GM19023 (cell line): Measurements from ENCODE around the gene U2SURP.
A peak's percentile ranks its signal among the peaks of the same experiment; 100 is the strongest.
"Not testable (repeated sequence)": the region's sequence is repeated elsewhere in the genome, so short reads cannot be mapped to it uniquely, and the experiment has no call there.

Experiments used
- ATAC-seq: cut with Tn5 transposase; IDR thresholded peaks from one replicate; pipeline ENCODE4 v1.9.1; 2021; ENCODE audit warnings: mild to moderate bottlenecking, moderate library complexity; ENCODE audit not compliant: unreplicated experiment

U2SURP gene

GRCh38 chr3:143011705-143012104, 10.3 kb downstream of the U2SURP start:
- no peak for ATAC-seq

GRCh38 chr3:143014921-143015320, 13.6 kb downstream of the U2SURP start:
- ATAC-seq = no peak

DNA sequence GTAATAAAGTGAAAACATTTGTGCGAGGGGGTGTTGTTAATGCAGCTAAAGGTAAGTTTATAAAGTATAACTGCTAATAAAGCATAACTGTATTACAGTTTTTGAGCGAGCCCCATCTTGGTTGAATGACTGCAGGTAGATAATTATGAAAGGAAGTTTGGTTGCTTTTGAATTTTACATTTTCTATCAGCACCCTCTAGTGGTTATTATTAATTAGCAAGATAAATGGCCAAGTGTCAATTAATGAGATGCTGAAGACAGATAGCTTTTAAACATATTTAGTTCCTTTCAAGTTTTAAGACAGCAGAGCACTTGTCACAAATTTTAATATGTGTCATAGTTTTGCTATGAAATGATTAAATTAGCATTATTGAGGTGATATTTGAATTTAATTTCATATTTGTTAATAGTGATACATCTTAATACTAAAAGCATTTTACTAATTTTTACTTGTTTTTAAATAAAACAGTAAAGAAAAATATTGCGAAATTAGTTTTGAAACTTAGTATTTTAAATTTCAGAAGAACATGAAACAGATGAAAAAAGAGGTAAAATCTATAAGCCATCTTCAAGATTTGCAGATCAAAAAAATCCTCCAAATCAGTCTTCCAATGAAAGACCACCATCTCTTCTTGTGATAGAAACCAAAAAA, 15.1 kb downstream of the U2SURP start:
- no peak for ATAC-seq

GRCh38 chr3:143024351-143024960, 23.1 kb downstream of the U2SURP start:
- no peak for ATAC-seq

DNA sequence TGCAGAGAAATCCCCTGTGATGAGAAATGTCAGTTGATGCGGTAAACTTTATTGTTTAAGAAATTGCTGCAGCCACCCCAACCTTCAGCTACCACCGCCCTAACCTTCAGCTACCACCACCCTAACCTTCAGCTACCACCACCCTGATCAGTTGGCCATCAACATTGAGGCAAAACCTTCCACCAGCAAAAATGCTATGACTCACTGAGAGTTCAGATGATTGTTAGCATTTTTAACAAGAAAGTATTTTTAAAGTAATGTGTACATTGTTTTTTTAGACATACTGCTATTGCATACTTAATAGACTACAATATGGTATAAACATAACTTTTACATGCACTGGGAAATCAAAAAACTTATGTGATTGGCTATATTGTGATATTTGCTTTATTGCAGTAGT, 30.0 kb downstream of the U2SURP start:
- ATAC-seq = no peak

DNA sequence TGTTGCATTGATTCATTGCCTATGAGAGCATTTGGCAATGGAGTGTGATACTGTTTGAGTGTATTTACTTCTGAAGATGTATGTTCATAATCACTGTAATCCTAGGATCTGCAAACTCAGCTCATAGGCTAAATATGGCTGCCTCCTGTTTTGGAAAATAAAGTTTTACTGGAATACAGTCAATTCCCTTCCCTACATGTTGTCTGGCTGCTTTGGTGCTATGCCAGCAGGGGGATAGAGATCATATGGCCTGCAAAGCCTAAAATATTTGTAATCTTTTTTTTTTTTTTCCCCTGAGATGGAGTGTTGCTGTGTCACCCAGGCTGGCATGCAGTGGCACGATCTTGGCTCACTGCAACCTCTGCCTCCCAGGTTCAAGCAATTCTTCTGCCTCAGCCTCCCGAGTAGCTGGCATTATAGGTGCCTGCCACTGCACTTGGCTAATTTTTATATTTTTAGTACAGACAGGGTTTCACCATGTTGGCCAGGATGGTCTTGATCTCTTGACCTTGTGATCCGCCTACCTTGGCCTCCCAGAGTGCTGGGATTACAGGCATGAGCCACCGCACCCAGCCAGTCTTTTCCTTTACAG, 30.5 kb downstream of the U2SURP start:
- ATAC-seq = not testable (repeated sequence)

DNA sequence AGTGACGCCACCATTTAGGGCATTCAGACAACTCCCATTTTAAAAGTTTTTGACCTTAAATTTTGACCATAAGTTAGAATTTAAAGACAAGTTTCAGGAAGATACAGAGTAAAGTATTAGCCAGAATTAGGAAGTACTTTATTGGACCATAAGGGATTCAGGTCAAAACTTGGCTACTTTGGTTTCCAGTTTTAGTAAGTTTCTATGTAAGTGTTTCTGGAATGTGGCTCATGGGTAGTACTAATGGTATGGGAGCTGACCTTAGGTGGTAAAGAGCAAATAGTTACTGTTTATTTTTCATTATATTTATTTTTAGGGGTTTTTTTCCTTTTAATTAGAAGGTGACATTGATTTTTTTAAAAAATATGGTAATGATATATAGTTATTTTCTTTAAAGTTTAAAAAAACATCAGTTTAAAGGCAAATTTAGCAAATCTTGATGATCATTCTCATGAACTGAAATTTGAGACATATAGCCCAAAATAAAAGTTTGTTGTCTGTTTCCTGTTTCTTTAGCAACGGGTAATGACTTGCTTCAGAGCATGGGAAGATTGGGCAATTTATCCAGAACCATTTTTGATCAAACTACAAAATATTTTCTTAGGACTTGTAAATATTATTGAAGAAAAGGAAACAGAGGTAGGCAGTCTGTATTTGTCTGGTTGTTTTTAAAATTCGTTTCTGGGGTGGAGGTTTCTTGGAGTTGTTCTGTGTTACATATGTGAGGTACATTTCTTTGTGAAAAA, 34.3 kb downstream of the U2SURP start:
- ATAC-seq = no peak

DNA sequence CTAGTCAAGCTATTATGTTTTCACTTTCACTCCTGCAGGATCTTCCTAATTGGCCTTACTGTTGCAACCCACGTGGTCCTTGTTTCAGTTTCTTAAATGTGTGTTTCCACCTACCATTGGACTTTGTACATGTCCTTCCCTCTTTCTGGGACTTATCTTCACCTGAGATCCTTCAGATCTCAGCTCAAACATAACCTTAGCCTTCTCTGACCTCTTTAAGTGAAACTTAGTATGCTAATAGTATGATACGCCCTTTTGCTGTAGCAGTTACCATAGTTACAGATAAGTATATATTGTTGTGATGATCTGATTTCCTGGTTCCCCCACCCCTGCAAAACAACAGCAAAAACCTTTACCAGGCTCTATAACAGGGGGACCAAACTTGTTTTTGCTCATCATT, 35.2 kb downstream of the U2SURP start:
- no peak for ATAC-seq

DNA sequence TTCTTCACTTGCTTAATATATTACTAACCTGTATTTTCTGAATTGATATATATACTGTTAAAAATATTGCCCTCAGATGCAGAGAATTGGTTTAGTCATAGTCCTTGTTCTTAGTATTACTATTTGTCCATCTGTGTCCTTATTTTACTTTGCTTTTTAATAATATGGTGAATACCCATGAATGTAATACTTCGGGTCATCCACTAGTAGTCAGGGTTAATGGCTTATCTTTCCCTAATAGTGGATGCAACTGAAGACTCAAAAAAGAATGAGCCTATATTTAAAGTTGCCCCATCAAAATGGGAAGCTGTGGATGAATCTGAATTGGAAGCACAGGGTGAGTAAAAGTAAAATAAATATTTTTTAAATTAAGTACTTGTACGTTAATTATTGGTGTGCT, 36.5 kb downstream of the U2SURP start:
- no peak for ATAC-seq

- ATAC-seq = no peak
These were observed 39.0 kb downstream of the U2SURP start for GRCh38 chr3:143040261-143040879.

DNA sequence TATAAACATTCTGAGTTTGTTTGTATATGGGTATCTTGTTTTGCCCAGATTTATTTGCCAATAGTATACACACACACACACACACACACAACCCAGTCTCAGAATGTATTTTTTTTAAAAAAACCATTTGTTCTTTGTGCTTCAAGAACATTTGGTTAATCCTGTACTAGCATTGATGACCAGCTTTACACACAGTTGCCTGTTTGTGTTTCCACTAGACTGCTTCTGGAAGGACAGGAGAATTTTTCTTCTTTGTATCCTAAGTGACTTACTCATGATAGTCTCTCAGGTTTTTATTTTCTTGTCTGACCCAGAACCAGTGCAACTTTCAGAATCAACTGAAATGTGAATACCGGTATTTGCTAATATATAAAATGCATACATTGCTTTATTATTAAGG, 40.5 kb downstream of the U2SURP start:
- ATAC-seq = no peak

- ATAC-seq = no peak
These were observed 44.3 kb downstream of the U2SURP start for GRCh38 chr3:143045639-143046038.

DNA sequence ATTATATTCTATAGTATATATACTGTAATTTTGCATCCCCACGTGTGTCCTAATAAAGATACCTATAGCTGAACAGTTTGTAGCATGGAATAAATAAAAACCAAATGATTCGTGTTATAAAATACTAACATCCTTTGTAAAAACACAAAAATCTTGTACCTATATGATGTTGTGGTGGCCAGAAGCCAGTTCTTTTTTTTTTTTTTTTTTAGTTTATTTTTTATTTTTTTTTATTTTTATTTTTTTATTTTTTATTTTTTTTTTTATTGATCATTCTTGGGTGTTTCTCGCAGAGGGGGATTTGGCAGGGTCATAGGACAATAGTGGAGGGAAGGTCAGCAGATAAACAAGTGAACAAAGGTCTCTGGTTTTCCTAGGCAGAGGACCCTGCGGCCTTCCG, 44.7 kb downstream of the U2SURP start:
- ATAC-seq = not testable (repeated sequence)

DNA sequence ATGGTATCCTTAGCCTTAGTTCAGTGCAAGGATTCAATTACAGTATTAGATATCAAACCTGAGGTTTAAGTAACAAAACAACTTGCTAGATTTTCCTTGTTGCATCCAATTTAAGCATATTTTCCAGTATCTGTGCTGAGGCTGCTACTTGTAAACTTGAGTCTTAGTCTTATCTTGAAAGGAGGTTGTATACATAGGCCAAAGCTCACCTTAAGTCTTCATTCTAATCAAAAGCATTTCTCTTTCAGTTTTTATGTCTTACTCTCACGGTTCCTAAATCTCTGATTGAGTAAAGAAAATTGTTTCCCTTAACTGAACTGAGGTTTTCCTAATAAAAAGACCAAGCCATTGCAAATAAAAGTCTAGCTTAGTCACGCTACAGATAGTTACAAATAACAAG, 52.6 kb downstream of the U2SURP start:
- no peak for ATAC-seq

GRCh38 chr3:143056372-143056771, 55.0 kb downstream of the U2SURP start:
- ATAC-seq = no peak

DNA sequence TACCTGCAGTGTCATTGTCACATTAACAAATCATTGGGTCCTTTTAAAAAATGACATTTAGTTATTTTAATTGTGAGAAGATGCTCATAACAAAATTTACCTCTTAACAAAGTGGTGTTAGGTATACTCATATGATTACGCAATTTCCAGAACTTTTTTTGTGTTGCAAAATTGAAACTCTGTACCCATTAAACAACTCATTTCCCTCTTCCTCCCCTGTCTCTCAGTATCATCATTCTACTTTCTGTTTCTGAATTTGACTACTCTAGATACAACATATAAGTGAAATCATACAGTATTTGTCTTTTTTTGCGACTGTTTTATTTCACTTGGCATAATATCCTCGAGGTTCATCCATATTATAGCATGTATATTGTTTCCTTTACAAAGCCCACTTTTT, 59.5 kb downstream of the U2SURP start:
- ATAC-seq = peak; percentile 92

DNA sequence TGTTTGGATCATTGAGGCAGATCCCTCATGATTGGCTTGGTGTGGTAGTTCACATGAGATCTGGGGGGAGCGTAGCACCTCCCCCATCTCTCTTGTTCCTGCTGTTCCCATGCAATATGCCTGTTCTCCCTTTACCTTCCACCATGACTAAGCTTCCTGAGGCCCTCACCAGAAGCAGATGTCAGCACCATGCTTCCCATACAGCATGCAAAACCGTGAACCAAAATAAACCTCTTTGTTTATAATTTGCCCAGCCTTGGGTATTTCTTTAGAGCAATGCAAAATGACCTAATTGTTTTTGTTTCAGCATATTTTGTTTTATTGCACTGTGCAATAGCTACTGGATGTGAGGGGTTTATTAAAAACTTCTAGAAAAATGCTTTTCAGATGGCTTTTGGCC, 61.6 kb downstream of the U2SURP start:
- ATAC-seq = no peak

GRCh38 chr3:143064777-143065176, 63.4 kb downstream of the U2SURP start:
- no peak for ATAC-seq

DNA sequence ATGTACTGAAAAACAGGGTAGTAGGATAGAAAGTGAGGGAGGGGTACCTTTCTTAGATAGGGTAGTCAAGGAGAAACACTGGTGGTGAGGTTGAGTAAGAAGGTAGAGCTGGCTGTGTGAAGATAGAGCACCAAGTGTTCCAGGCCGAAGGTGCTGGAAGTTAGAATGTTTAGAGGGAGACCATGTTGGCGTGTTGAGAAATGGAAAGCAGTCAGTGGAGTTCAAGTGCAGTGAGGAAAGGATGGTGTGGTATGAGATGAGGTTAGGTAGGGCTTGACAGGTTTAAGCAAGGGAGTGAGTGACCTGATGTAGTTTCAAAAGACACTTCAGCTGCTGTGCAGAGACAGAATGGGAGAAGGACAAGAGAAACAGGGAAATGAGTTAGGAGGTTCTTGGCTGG, 64.0 kb downstream of the U2SURP start:
- ATAC-seq = no peak

GRCh38 chr3:143066033-143066432, 64.7 kb downstream of the U2SURP start:
- ATAC-seq = no peak

DNA sequence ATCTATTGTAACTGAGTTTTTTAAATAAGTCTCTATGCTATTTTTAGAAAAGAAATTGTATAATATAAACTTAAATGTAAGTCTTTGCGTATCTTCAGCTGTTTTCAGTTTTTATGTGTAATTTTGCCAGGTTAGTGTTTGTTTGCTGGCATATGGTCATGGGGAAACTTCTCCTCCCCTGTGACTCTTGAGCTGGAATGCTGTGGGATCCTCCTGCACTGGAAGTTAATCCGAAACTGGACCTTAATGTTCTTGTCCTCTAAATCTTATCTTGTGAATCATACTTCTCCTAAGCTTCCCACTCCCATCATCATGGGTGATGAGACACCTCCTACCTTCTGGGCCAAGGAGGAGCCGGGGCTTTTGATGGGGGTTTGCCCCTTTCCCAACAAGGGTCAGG, 65.8 kb downstream of the U2SURP start:
- ATAC-seq = no peak
